HepG2 (cell line): Measurements from ENCODE around the gene IGF2BP3. TPM values are rescaled to one million over a fixed set of nuclear protein-coding genes. Genes with fewer than 3 reads are reported as not detected.

Experiments
- ASH2L ChIP-seq: fragments of 300-600, 200-600 bp; sonication (generic); IDR thresholded peaks from 2 replicates; pipeline ENCODE4 v1.7.0; 2017; ENCODE audit warnings: low read depth, mild to moderate bottlenecking, moderate library complexity, mixed read lengths, low read length; ENCODE audit not compliant: insufficient read length
- FOXA1 ChIP-seq, 2 experiments: fragments of 450-650 bp in 1 of 2; sonication (generic) in 1 of 2; formaldehyde crosslinking in 1 of 2; IDR thresholded peaks; 2 replicates each; pipeline versions ENCODE4 v1.4.0 to v1.6.1; 2016 to 2020; ENCODE audit warnings: missing genetic modification reagents in 1 of 2
- GATAD1 ChIP-seq: IDR thresholded peaks from 2 replicates; pipeline ENCODE4 v1.6.1; 2016; ENCODE audit warnings: missing genetic modification reagents, missing compliant biosample characterization
- HCFC1 ChIP-seq: fragments of 150-350 bp; IDR thresholded peaks from 2 replicates; pipeline ENCODE4 v1.6.1; 2014; ENCODE audit warnings: low read depth, low read length
- HHEX ChIP-seq: IDR thresholded peaks from 2 replicates; pipeline ENCODE4 v1.6.1; 2016; ENCODE audit warnings: control low read depth
- HNRNPUL1 ChIP-seq: fragments of 200-400 bp; formaldehyde crosslinking; IDR thresholded peaks from 2 replicates; pipeline ENCODE4 v1.6.1; 2017; ENCODE audit warnings: low read depth, mild to moderate bottlenecking, low read length, moderate library complexity
- HOXA7 ChIP-seq: sonication (generic); formaldehyde crosslinking; IDR thresholded peaks from 2 replicates; pipeline ENCODE4 v1.8.1; 2022; ENCODE audit warnings: mild to moderate bottlenecking, missing genetic modification reagents, moderate library complexity
- IRF2 ChIP-seq: IDR thresholded peaks from 2 replicates; pipeline ENCODE4 v1.6.1; 2018; ENCODE audit warnings: missing genetic modification reagents, missing compliant biosample characterization
- KDM2A ChIP-seq: sonication (generic); formaldehyde crosslinking; IDR thresholded peaks from 2 replicates; pipeline ENCODE4 v1.4.0; 2020; ENCODE audit warnings: low read depth, missing genetic modification reagents, borderline replicate concordance
- KDM3A ChIP-seq: IDR thresholded peaks from 2 replicates; pipeline ENCODE4 v1.6.1; 2018; ENCODE audit warnings: low read depth, missing compliant biosample characterization
- MYNN ChIP-seq: sonication (generic); formaldehyde crosslinking; IDR thresholded peaks from 2 replicates; pipeline ENCODE4 v1.4.0; 2020; ENCODE audit warnings: mild to moderate bottlenecking, low read depth, missing genetic modification reagents
- NBN ChIP-seq: fragments of 450-650 bp; conservative IDR thresholded peaks from 2 replicates; pipeline ENCODE4 v1.6.1; 2017
- NCOA1 ChIP-seq: sonication (generic); formaldehyde crosslinking; IDR thresholded peaks from 2 replicates; pipeline ENCODE4 v1.9.0; 2021; ENCODE audit warnings: missing genetic modification reagents
- PLRG1 ChIP-seq: fragments of 450-650 bp; conservative IDR thresholded peaks from 2 replicates; pipeline ENCODE4 v1.6.1; 2016
- RORA ChIP-seq: sonication (generic); formaldehyde crosslinking; IDR thresholded peaks from 2 replicates; pipeline ENCODE4 v1.5.0; 2020; ENCODE audit warnings: mild to moderate bottlenecking, missing genetic modification reagents, moderate library complexity
- SMARCC2 ChIP-seq: fragments of 450-650 bp; IDR thresholded peaks from 2 replicates; pipeline ENCODE4 v1.6.1; 2017; ENCODE audit warnings: antibody characterized with exemption, mild to moderate bottlenecking
- TBP ChIP-seq: sonication (generic); formaldehyde crosslinking; IDR thresholded peaks from 2 replicates; pipeline ENCODE4 v1.5.0; 2020; ENCODE audit warnings: missing genetic modification reagents
- TP53 ChIP-seq: sonication (generic); formaldehyde crosslinking; conservative IDR thresholded peaks from 2 replicates; pipeline ENCODE4 v1.4.0; 2020; ENCODE audit warnings: missing genetic modification reagents
- ZFP1 ChIP-seq: IDR thresholded peaks from 2 replicates; pipeline ENCODE4 v1.6.1; 2016
- ZFP36L1 ChIP-seq: sonication (generic); formaldehyde crosslinking; IDR thresholded peaks from 2 replicates; pipeline ENCODE4 v1.8.0; 2022; ENCODE audit warnings: mild to moderate bottlenecking, missing genetic modification reagents, moderate library complexity
- ZMYM2 ChIP-seq: sonication (generic); formaldehyde crosslinking; IDR thresholded peaks from 2 replicates; pipeline ENCODE4 v1.8.0; 2022; ENCODE audit warnings: mild to moderate bottlenecking, missing genetic modification reagents
- ZNF317 ChIP-seq: sonication (generic); formaldehyde crosslinking; IDR thresholded peaks from 2 replicates; pipeline ENCODE4 v1.5.0; 2020; ENCODE audit warnings: mild to moderate bottlenecking, missing genetic modification reagents
- ZNF430 ChIP-seq: sonication (generic); formaldehyde crosslinking; IDR thresholded peaks from 2 replicates; pipeline ENCODE4 v1.9.0; 2021; ENCODE audit warnings: mild to moderate bottlenecking, missing genetic modification reagents
- ZNF510 ChIP-seq: sonication (generic); formaldehyde crosslinking; IDR thresholded peaks from 2 replicates; pipeline ENCODE4 v1.4.0; 2020; ENCODE audit warnings: low read depth, mild to moderate bottlenecking, missing genetic modification reagents
- ZNF558 ChIP-seq: sonication (generic); formaldehyde crosslinking; IDR thresholded peaks from 2 replicates; pipeline ENCODE4 v1.9.0; 2022; ENCODE audit warnings: mild to moderate bottlenecking, missing genetic modification reagents, borderline replicate concordance
- ZNF776 ChIP-seq: sonication (generic); formaldehyde crosslinking; IDR thresholded peaks from 2 replicates; pipeline ENCODE4 v1.4.0; 2020; ENCODE audit warnings: mild to moderate bottlenecking, missing genetic modification reagents
- polyA plus RNA-seq, 8 experiments: library from polyadenylated mRNA; depleted of rRNA in 3 of 8; stranded (reverse) in 7 of 8; unstranded in 1 of 8; fragments of >200 nt; fragmentation: Illumina TruSeq in 4 of 8; extraction: Trizol in 4 of 8; gene quantifications; 2 replicates each; pipeline versions ENCODE4 v1.2.1 to v1.2.3, GENCODE V29; 2011 to 2016; ENCODE audit warnings: low read depth in 4 of 8, missing spikeins in 1 of 8, mixed read lengths in 1 of 8; ENCODE audit not compliant: insufficient read depth in 1 of 8
- total RNA-seq, 5 experiments: library from RNA; depleted of rRNA; stranded (reverse); fragments of >200 nt; fragmentation: Illumina TruSeq; extraction: Trizol; gene quantifications; 2 replicates each; pipeline ENCODE4 v1.2.3, GENCODE V29; 2016; ENCODE audit warnings: low read depth in 1 of 5
- TF ChIP-seq, protein P1 (sequence below): sonication (generic); formaldehyde crosslinking; IDR thresholded peaks from 2 replicates; pipeline ENCODE4 v1.5.1; 2020; ENCODE audit warnings: mild to moderate bottlenecking, missing genetic modification reagents, borderline replicate concordance
- TF ChIP-seq, protein P2 (sequence below): sonication (generic); formaldehyde crosslinking; IDR thresholded peaks from 2 replicates; pipeline ENCODE4 v1.5.1; 2020; ENCODE audit warnings: missing genetic modification reagents, mild to moderate bottlenecking, borderline replicate concordance
- TF ChIP-seq, protein P3 (sequence below): sonication (generic); formaldehyde crosslinking; IDR thresholded peaks from 2 replicates; pipeline ENCODE4 v1.4.0; 2020; ENCODE audit warnings: missing genetic modification reagents

IGF2BP3 gene
- total and polyA plus RNA-seq, 2 of the 13 experiments (the other 11 are each of a cell fraction or from before 2014, with no cell fraction given): 37.7 to 39.5 TPM

DNA sequence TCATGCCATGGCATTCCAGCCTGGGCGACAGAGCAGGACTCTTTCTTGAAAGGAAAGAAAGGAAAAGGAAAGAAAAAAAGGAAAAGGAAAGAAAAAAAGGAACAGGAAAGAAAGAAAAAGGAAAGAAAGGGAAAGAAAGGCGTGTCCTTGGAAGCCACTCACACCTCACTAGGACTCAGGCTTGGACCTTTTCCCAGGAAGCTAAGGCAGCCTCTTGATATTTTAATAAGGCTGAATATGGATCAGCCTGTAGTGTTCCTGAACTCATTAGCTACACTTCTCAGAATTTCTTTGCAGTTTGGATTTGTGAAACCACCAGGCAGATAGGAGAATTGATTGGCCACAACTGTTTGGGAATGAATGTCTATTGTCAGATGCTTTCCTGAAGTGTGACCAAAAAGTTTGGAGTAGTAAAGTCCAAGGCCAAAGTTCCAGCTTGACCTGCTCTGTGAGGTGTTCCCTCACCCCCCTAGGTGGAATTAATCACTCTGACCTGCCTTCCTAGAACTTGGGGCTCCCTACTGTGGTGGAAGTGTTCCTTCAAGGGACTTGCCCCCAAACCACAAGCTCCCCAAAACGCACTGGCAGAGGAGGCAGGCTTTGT is 178.2 kb downstream of the IGF2BP3 start (continued):
- TF ChIP-seq, protein P1, sequence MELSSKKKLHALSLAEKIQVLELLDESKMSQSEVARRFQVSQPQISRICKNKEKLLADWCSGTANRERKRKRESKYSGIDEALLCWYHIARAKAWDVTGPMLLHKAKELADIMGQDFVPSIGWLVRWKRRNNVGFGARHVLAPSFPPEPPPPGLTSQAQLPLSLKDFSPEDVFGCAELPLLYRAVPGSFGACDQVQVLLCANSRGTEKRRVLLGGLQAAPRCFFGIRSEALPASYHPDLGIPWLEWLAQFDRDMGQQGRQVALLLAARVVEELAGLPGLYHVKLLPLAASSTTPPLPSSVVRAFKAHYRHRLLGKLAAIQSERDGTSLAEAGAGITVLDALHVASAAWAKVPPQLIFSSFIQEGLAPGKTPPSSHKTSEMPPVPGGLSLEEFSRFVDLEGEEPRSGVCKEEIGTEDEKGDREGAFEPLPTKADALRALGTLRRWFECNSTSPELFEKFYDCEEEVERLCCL (CRISPR knock-in tag): no peak
- TF ChIP-seq HHEX (CRISPR knock-in tag) (no peak), ZNF558 (CRISPR knock-in tag) (no peak), ZNF430 (no peak), IRF2 (CRISPR knock-in tag) (no peak), MYNN (no peak), PLRG1 (no peak), SMARCC2 (no peak), ASH2L (peak; percentile 21), HNRNPUL1 (no peak), ZFP1 (CRISPR knock-in tag) (no peak), ZNF510 (CRISPR knock-in tag) (no peak), HCFC1 (no peak), TP53 (CRISPR knock-in tag) (no peak), TBP (CRISPR knock-in tag) (no peak), ZNF776 (CRISPR knock-in tag) (no peak), GATAD1 (no peak), RORA (CRISPR knock-in tag) (no peak), ZMYM2 (no peak), NCOA1 (CRISPR knock-in tag) (no peak), ZFP36L1 (CRISPR knock-in tag) (no peak), KDM2A (CRISPR knock-in tag) (no peak), NBN (no peak), FOXA1 (IDR thresholded peaks at IDR 0.05) (no peak), FOXA1 (CRISPR knock-in tag; IDR thresholded peaks at IDR 0.05) (no peak), HOXA7 (CRISPR knock-in tag) (no peak), KDM3A (CRISPR knock-in tag) (no peak), ZNF317 (CRISPR knock-in tag) (peak; percentile 25; the same call in 1 of the 2 replicates)
- TF ChIP-seq, protein P2, sequence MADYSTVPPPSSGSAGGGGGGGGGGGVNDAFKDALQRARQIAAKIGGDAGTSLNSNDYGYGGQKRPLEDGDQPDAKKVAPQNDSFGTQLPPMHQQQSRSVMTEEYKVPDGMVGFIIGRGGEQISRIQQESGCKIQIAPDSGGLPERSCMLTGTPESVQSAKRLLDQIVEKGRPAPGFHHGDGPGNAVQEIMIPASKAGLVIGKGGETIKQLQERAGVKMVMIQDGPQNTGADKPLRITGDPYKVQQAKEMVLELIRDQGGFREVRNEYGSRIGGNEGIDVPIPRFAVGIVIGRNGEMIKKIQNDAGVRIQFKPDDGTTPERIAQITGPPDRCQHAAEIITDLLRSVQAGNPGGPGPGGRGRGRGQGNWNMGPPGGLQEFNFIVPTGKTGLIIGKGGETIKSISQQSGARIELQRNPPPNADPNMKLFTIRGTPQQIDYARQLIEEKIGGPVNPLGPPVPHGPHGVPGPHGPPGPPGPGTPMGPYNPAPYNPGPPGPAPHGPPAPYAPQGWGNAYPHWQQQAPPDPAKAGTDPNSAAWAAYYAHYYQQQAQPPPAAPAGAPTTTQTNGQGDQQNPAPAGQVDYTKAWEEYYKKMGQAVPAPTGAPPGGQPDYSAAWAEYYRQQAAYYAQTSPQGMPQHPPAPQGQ: no peak
- TF ChIP-seq, protein P3, sequence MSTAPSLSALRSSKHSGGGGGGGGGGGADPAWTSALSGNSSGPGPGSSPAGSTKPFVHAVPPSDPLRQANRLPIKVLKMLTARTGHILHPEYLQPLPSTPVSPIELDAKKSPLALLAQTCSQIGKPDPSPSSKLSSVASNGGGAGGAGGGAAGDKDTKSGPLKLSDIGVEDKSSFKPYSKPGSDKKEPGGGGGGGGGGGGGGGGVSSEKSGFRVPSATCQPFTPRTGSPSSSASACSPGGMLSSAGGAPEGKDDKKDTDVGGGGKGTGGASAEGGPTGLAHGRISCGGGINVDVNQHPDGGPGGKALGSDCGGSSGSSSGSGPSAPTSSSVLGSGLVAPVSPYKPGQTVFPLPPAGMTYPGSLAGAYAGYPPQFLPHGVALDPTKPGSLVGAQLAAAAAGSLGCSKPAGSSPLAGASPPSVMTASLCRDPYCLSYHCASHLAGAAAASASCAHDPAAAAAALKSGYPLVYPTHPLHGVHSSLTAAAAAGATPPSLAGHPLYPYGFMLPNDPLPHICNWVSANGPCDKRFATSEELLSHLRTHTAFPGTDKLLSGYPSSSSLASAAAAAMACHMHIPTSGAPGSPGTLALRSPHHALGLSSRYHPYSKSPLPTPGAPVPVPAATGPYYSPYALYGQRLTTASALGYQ (CRISPR knock-in tag): no peak
